Right ventricle myocardium inferior (tissue), 1 donor: ENCODE data around the gene SNAP47. TPM values are rescaled to one million over a fixed set of nuclear protein-coding genes. Genes with fewer than 3 reads are reported as not detected.

Source experiments
- ATAC-seq: fragments of 200-7000 bp; cut with Tn5 transposase; one replicate; pipeline ENCODE4 v1.9.1; 2020; ENCODE audit warnings: mild to moderate bottlenecking, moderate library complexity
- DNase-seq: peaks from one replicate; pipeline ENCODE4 v3.0.0; 2021; ENCODE audit errors: missing footprints
- intact Hi-C: fragments of 100-400 bp; cut with DNase I; formaldehyde crosslinking; loops from one replicate; pipeline ENCODE4 v1.11.0; 2022
- total RNA-seq: library from RNA; stranded (reverse); fragmentation: NEBNext Ultra II Directional; extraction: Animal tissue kit (Norgen Biotek cat#: 25700); gene quantifications from one replicate; pipeline ENCODE4 v1.2.1, GENCODE V29; 2021
- donor health status: DM: no; HTN: yes; CAD: no; lungs with severe emphysema.

The SNAP47 gene
- total RNA-seq, 1 donor from 2014 or later = 30.1 TPM

DNA sequence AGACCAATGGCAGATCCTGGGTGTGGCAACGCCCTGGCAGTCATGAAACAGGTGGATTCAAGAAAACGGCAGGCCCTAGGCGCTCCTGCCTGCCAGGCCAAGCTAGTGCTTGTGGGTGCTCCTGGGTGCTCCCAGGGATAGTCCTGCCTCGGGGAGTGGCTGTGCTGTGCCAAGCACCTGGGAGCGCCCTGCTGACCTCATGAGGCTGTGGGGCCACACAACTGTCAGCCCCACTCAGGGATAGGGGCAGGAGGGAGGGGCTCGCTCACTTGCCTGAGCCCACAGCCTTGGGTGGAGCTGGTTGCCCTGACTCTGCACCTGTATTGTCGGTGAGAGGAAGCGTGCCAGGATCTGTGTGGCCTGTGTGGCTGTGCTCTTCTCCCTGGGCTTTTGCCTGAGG lies 9.4 kb downstream of the SNAP47 start:
- no peak for DNase-seq
- intact Hi-C loops = no loop called here
- no peak for ATAC-seq

GRCh38 chr1:227745568-227746265 lies 10.5 kb downstream of the SNAP47 start:
- intact Hi-C loops = no loop called here
- ATAC-seq = no peak
- DNase-seq = no peak

- DNase-seq (no peak), ATAC-seq (no peak)
- intact Hi-C loops = no loop called here
Measured at GRCh38 chr1:227746676-227747075, 11.4 kb downstream of the SNAP47 start.

- no peak for DNase-seq
- ATAC-seq = no peak
- intact Hi-C loops = no loop called here
Measured at GRCh38 chr1:227747382-227747781, 12.1 kb downstream of the SNAP47 start.

GRCh38 chr1:227747948-227748495 lies 12.8 kb downstream of the SNAP47 start:
- ATAC-seq (no peak), DNase-seq (no peak)
- intact Hi-C loops = no loop called here

GRCh38 chr1:227748496-227749182 lies 13.4 kb downstream of the SNAP47 start:
- ATAC-seq (peak; percentile 58), DNase-seq (no peak)
- intact Hi-C loops = no loop called here

DNA sequence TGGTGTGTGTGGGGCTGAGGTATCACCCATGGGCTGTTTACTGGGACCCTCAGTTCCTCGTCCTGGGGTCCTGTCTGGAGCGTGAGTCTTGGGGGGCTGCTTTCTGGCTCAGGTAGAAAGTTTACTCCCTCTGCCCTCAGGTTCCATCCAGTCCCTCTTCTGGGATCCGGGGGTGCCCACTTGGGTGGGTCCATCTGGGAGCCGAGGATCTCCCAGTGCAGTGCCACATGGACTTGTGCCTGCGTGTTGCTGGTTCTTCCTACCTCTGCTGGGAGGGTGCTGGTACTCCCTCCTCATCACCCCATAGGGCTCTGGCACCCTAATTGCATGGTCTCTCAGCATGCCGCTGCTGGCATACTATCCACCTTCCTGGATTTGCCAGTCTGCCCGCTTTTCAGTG lies 14.0 kb downstream of the SNAP47 start:
- ATAC-seq = no peak
- intact Hi-C loops = no loop called here
- DNase-seq = no peak

- DNase-seq (no peak), ATAC-seq (peak; percentile 49)
- intact Hi-C loops = loop anchor here (10.0 kb wide), 1 partner anchor 265 kb away; no protein-coding TSS in a partner anchor
Measured at GRCh38 chr1:227749916-227750710, 14.9 kb downstream of the SNAP47 start.

DNA sequence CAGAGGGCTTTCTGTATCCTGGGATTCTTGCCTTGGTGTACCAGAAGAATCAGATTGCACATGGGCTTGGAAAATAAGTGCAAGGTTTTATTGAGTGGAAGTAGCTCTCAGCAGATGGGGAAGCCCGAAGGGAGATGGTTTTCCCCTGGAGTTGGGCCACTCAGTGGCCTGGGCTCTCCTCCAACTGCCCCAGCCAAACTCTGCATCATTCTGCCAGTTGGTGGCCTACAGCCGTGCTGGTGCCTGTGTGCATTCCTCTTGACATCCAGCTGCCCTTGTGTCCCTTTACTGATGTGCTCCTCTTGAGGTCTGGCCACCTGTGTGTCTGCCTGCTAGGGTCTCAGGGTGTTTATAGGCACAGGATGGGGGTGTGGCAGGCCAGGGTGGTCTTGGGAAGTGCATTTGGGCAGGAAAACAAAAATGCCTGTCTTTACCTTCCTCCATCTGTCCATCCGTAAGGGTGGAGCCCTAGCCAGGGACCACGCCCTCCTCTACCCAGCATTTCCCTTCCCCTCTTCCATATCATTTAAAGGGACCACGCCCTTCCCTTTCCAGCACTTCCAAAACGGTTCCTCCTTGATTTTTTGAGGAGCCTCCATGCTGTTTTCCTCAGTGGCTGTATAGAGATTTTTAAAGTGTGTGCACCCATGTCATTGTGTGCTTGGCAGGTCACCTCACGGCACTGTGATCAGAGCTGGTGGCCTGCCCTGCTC lies 18.9 kb downstream of the SNAP47 start:
- intact Hi-C loops = loop anchor here (10.0 kb wide), 1 partner anchor 269 kb away; no protein-coding TSS in a partner anchor
- ATAC-seq (peak; percentile 77), DNase-seq (no peak)

DNA sequence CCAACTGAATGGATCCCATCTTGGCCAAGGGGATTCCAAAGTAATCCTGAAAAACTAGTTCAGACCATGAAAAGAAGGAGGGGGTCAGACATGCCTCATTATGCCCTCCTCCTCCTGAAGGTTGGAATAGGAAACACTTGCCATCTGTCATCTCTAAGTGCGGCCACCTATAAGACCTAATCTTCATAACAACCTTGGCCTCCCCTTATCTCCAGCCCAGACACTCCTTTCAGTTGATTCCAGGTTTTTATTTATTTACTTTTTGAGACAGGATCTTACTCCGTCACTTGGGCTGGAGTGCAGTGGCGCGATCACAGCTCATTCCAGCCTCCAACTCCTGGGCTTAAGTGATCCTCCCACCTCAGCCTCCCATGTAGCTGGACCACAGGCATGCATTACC lies 19.7 kb downstream of the SNAP47 start:
- ATAC-seq (no peak), DNase-seq (no peak)
- intact Hi-C loops = loop anchor here (10.0 kb wide), 1 partner anchor 270 kb away; no protein-coding TSS in a partner anchor

DNA sequence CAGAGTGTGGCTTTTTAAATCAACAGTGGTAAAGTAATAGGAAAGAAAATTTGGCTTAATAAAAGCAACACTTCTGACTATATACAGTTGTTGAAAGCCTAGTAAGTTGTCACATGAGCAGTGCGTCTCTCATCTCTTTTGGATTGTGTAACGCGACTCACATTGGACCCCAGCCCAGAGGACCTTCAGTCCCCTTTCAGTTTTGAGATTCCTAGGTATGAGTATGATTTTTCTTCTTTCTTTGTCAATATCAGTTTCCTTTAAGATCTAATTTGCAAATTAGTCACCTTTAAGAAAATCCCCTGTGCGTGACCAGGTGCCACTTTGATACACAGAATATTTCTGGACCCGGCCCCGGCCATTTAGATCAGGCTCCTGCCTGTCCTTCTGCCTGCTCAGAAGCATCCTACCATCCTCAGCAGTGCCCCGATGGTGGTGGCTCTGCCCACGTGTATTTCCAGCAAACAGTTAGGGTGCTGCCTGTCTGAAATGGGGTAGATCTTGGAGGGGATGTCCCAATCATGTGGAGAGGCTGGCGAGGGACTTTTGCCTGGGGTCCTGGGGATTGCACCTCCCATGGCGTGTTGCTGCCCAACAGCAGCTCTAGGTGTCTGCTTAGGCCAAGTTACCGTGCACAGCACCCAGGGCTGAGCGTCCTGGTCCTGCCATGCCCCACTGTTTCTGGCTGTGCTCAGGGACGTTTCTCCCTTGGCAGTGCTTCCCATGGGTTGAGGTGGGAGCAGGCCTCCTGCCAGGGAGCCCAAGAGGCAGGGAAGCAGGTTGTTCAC lies 21.1 kb downstream of the SNAP47 start:
- DNase-seq (no peak), ATAC-seq (peak; percentile 35)
- intact Hi-C loops = loop anchor here (10.0 kb wide), 1 partner anchor 272 kb away; no protein-coding TSS in a partner anchor

DNA sequence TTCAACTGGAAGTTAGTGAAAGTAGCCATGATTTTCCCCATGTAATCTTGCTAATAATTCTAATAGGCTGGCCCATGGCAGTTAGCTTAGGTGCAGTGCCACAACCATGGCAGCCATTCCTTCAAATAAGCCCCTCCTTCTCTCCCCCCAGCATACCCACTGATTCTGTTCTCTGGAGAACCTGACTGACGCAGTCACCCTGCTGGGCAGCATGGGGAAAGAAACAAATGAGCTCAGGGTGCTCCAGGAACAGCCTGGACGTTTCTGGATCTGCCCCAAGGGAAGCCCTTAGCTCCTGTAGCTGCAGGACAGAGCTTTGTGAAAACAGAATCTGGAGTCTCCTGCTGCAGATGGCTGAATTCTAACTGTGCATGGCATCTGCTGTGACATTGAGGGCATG lies 22.5 kb downstream of the SNAP47 start:
- intact Hi-C loops = loop anchor here (10.0 kb wide), 1 partner anchor 273 kb away; no protein-coding TSS in a partner anchor
- DNase-seq = no peak
- no peak for ATAC-seq

DNA sequence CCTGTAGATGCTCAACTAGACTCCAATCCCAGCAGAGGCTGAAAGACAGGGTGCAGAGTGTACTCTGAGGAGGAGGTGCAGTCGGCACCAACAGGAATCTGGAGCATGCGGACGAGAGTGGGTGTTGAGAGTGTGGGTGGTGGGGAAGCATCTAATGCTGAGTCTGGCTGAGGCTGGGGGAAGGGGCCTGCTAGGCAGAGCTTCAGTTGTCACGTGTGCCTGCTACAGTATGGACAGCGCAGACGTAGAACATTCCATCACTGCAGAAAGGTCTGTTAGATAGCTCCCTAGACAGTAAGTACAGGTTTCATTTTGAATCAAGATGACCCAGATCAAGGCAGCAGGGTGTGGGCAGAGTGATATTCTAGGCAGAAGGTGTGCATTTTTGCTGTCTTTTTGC lies 23.1 kb downstream of the SNAP47 start:
- intact Hi-C loops = loop anchor here (10.0 kb wide), 1 partner anchor 274 kb away; no protein-coding TSS in a partner anchor
- no peak for DNase-seq
- no peak for ATAC-seq

DNA sequence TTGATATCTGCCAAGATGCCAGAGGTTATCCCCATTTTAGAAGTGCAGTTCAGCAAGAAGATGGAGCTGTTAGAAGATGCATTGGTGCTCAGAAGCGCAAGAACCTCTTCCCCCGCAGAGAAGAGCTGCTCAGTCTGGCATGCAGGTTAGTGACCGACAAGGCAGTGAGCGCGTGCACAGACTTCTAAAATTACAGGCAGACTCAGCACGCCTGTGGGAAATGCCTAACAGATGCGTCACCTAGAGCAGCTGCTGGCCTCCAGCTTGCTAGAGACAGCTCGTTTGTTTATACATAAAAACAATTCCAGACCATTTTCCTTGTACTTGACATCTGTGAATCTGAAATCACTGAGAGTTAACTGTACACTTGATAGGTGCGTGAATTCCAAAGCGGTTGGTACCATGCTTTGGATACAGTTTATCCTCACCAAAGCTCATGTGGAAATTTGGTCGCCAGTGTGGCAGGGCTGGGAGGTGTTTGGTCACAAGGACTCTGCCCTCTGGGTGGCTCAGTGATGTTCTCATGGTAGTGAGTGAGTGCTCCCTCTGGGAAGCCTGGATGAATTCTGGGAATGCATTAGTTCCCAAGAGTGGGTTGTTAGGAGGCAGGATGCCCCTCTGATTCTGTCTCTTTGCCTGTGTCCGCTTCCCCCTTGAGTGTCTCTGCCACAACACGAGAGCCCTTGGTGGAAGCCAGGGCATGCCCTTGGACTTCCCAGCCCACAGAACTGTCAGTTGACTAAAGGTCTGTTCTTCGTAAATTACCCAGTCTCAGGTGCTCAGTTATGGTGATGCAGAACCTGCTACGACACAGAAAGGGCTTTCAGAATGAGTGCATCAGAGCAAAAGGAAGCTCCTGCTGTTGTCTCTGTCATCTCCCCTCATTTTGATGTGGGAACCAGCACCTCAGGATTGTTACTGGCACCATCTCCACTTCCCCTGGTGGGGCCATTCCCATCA lies 24.4 kb downstream of the SNAP47 start:
- DNase-seq = no peak
- intact Hi-C loops = loop anchor here (10.0 kb wide), 2 partner anchors 275 to 325 kb away; partner anchors contain the start of gene ARF1
- ATAC-seq = peak; percentile 38

DNA sequence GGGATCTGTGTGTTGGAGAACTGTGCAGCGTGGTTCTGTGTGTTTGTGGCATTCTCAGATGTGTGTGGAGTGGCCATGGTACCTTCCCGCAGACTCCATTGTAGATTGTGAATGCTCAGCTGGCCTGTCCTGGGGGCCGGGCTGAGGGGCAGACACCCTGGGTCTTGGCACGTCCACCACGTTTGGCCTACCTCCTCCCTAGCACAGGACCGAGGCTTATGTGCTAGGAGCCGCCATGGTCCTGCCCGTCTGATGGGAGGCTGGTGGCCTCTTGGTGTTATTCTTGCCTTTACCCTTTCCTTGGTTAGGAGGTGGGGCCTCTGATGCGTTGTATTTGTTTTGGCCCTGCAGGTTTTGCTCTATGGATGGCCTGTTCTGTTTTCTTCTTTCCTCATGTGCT lies 25.1 kb downstream of the SNAP47 start:
- ATAC-seq = no peak
- DNase-seq = no peak
- intact Hi-C loops = loop anchor here (10.0 kb wide), 1 partner anchor 324 kb away; the partner anchor contains the start of gene ARF1

GRCh38 chr1:227761621-227762230 lies 26.5 kb downstream of the SNAP47 start:
- intact Hi-C loops = loop anchor here (1.0 to 10.0 kb wide), 2 partner anchors 185 to 323 kb away; partner anchors contain the start of gene ARF1
- DNase-seq (no peak), ATAC-seq (no peak)
